A549 (cell line): Measurements from ENCODE around the gene EBF3.

Experiments used
- JUNB ChIP-seq: fragments of >200 bp; sonication (Bioruptor Twin); formaldehyde crosslinking; IDR thresholded peaks from 2 replicates; pipeline ENCODE4 v1.6.1; 2016
- PHF8 ChIP-seq: fragments of 200-600 bp; sonication (generic); IDR thresholded peaks from 2 replicates; pipeline ENCODE4 v1.6.1; 2016; ENCODE audit warnings: low read depth, mild to moderate bottlenecking, antibody characterized with exemption, moderate library complexity, borderline replicate concordance
- POLR2A ChIP-seq: IDR thresholded peaks from 2 replicates; pipeline ENCODE4 v1.6.1; 2012; ENCODE audit warnings: mild to moderate bottlenecking, low read length
- TF ChIP-seq, protein P1 (sequence below): fragments of >200 bp; sonication (Bioruptor Twin); formaldehyde crosslinking; IDR thresholded peaks from 3 replicates; pipeline ENCODE4 v1.5.1; 2016

DNA sequence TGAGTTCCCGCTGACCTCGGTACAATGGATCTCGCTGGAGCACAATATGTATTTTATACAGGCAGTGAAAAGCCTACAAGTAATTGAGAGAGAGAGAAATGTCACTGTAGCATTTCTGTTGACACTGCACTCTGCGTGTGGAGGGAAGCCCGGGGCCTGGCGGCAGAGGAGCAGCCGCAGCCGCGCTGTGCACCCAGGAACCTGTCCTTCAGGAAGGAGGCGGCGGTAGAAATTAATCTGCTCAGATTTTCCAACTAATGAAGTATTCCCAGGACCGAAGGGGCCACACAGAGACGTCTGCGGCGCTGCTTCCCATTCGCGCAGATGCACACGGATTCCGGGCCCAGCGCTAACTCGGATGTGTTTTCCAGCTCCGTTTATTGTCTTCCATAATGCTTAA lies 170.1 kb downstream of the EBF3 start:
- TF ChIP-seq, protein P1, sequence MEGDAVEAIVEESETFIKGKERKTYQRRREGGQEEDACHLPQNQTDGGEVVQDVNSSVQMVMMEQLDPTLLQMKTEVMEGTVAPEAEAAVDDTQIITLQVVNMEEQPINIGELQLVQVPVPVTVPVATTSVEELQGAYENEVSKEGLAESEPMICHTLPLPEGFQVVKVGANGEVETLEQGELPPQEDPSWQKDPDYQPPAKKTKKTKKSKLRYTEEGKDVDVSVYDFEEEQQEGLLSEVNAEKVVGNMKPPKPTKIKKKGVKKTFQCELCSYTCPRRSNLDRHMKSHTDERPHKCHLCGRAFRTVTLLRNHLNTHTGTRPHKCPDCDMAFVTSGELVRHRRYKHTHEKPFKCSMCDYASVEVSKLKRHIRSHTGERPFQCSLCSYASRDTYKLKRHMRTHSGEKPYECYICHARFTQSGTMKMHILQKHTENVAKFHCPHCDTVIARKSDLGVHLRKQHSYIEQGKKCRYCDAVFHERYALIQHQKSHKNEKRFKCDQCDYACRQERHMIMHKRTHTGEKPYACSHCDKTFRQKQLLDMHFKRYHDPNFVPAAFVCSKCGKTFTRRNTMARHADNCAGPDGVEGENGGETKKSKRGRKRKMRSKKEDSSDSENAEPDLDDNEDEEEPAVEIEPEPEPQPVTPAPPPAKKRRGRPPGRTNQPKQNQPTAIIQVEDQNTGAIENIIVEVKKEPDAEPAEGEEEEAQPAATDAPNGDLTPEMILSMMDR: no peak
- TF ChIP-seq POLR2A (no peak), PHF8 (no peak), JUNB (no peak)
